IPS DF 19.7 (cell line): ENCODE results near the gene ANKRD7.

Source experiments
- DNase-seq: peaks from one replicate; pipeline ENCODE4 v3.0.0-alpha.2; 2013; ENCODE audit warnings: low read depth, low spot score

Gene ANKRD7

GRCh38 chr7:118224521-118224920, at the start of gene ANKRD7:
ANKRD7 (plus strand) TSS chr7:118224704; CDS start chr7:118224831, 127 bp downstream.
- DNase-seq = no peak

- no peak for DNase-seq
Measured at GRCh38 chr7:118175740-118176139, 48.8 kb upstream of the ANKRD7 start.

GRCh38 chr7:118179191-118179590, 45.3 kb upstream of the ANKRD7 start:
- no peak for DNase-seq

DNA sequence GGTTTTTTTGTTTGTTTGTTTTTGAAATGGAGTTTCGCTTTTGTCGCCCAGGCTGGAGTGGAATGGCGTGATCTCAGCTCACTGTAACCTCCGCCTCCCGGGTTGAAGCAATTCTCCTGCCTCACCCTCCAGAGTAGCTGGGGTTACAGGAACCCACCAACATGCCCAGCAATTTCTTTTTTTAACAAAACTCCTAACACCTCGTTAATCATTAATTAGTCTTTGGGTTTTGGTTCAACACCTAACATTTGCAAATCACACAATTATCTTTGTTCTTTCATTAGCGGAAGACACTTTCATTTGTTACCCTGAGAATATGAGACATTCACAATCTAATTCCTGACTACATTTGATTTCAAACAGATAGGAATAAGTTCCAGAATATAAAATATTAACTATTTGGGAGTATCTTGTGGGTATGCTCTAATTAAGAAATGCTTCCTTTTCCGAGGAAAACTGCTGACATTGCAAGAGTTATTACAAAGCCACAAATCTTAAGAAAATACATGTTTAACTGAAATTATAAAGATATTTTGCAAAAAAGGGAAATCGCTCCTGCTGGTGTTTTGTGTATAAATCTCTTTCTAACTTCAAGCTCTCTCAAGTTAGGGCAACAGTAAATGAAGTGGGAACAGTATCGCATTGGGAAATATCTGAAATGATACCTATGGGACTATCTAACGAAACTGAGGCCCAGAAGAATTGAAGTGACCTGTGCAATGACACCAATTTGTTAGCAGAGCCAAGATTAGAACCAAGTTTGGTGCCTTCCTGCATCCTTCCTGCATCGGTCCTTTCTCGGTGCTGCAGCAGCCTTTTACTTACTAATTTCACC, 41.7 kb upstream of the ANKRD7 start:
- no peak for DNase-seq

GRCh38 chr7:118183428-118183785, 41.1 kb upstream of the ANKRD7 start:
- no peak for DNase-seq

GRCh38 chr7:118183786-118184564, 40.5 kb upstream of the ANKRD7 start, which contains the start of gene LSM8:
LSM8 (plus strand) TSS chr7:118184164; CDS start chr7:118184224, 60 bp downstream.
- DNase-seq = peak; percentile 95

- no peak for DNase-seq
Measured at GRCh38 chr7:118184565-118184940, 40.0 kb upstream of the ANKRD7 start.

DNA sequence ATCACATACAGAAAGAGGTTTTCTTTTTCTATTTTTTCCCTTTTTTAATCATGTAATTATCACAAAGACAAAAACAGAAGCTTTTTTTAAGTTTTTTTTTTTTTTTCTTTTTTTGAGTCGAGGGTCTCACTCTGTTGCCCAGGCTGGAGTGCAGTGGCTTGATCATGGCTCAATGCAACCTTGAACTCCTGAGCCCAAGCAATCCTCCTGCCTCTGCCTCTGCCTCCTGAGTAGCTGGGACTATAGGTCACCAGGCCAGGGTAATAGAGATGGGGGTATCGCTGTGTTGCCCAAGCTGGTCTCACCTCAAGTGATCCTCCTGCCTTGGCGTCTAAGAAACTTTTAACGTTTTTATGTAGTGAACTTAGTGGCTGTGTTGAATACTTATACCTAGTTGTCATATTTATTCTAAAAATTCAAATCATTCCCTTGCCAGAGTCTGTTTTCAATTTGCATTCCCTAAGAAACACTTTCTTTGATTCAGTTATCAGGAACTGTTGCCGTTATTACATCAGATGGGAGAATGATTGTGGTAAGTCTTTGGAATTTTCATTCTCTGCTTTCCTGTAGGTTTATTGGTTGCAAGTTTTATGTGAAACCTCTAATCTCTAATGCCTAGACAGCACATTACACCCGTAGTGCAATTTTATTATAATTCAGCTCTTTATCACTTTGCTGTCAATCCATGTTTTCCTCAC, 39.2 kb upstream of the ANKRD7 start:
- DNase-seq = no peak

- DNase-seq = no peak
Measured at GRCh38 chr7:118186501-118186900, 38.0 kb upstream of the ANKRD7 start.

DNA sequence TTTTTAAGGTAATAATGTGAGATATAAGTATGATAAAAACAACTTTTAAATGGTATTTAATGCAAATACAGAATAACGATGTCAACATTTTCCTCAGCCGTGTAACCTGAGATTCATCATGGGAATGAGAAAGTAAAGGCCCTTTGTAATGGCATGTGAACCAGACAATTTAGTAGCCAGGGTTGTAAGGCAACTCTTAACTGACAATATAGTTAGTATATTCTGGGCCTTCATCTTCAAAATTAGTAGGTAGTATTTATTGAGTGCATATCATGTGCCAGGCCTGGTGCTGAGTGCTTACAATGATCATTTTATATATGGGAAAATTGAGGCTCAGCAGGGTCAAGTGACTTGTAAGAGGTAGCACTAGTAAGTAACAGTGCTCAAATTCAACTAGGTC, 29.9 kb upstream of the ANKRD7 start:
- DNase-seq = no peak

- peak; percentile 9 for DNase-seq
Measured at GRCh38 chr7:118195837-118196474, 28.5 kb upstream of the ANKRD7 start.

DNA sequence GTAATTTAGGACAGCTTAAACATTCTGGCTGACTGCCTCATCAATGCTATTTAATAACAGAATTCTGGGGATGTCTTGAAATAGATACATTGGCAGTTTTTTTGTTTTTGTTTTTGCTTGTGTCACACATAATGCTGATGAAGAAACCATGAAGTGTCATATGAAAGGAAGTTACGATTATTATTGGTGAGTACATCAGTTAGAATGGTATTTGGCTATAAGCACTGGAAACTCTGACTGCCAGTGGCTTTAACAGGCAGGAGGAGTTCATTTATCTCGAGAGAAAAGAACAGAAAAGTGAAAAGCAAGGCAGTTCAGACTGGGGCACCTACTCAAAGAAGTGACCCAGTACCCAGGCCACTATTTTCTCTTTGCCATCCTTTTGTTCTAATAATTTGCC, 22.4 kb upstream of the ANKRD7 start:
- no peak for DNase-seq

DNA sequence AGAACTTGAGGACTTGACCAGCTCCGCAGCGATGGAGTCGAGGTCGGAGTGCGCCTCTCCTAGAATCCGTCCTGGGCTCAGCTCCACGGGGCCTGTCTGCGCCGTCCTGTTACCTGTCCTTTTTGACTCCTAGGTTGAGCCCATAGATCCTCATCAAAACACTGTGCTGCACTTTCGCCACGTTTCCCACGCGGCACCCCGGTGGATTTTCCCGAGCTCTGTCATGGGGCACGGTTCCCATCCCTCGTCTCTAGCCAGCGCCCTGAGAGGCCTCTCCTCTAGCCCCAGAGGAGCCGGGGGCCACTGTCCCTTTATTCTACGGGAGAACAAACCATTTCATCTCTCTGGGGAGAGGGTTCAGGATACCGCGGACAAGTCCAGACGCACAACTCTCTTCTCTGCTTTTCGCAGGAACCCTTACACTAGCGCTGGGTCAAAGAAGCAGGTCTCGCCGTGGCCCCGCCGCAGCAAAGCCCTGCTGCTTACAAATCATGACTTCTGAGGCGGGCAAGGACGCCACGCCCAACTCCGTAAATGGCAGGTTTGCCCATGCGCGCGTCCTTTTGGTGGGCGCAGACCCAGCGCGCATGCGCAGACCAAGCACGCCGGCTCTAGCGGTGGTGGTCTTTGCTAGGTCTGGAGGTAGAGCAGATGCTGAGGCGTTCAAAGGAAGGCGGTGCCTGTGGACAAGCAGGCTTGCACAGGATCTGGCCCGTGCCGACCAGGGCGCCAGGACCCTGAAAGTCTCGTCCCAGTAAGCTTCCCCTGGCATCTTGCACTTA, 10.3 kb upstream of the ANKRD7 start:
- no peak for DNase-seq

GRCh38 chr7:118214833-118215182, 9.7 kb upstream of the ANKRD7 start:
- no peak for DNase-seq

- DNase-seq = no peak
Measured at GRCh38 chr7:118217210-118217619, 7.3 kb upstream of the ANKRD7 start.

GRCh38 chr7:118218413-118219156, 5.9 kb upstream of the ANKRD7 start:
- DNase-seq = no peak

- no peak for DNase-seq
Measured at GRCh38 chr7:118219157-118219512, 5.4 kb upstream of the ANKRD7 start.

DNA sequence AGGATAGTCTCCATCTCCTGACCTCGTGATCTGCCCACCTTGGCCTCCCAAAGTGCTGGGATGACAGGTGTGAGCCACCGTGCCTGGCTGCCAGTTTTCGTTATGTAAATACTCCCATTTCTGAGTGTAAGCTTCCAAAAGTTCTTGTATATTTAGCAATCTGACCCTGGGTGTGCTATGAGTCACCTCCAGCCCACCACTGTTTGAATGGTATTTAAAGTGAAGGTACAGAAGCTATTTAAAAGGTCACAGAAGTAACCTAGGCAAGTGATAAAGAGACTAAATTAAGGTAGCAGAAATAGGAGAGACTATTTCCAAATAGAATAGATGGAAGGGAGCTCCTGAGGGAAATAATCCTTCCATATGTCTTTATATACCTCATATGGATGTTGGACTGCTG, 3.9 kb upstream of the ANKRD7 start:
- no peak for DNase-seq

GRCh38 chr7:118222591-118222990, 1.9 kb upstream of the ANKRD7 start:
- no peak for DNase-seq

- no peak for DNase-seq
Measured at GRCh38 chr7:118232837-118233236, 8.3 kb downstream of the ANKRD7 start.
